ENCODE results near the gene S100A3.
"Not testable (repeated sequence)": the region's sequence is repeated elsewhere in the genome, so short reads cannot be mapped to it uniquely, and the experiment has no call there.

S100A3 gene

DNA sequence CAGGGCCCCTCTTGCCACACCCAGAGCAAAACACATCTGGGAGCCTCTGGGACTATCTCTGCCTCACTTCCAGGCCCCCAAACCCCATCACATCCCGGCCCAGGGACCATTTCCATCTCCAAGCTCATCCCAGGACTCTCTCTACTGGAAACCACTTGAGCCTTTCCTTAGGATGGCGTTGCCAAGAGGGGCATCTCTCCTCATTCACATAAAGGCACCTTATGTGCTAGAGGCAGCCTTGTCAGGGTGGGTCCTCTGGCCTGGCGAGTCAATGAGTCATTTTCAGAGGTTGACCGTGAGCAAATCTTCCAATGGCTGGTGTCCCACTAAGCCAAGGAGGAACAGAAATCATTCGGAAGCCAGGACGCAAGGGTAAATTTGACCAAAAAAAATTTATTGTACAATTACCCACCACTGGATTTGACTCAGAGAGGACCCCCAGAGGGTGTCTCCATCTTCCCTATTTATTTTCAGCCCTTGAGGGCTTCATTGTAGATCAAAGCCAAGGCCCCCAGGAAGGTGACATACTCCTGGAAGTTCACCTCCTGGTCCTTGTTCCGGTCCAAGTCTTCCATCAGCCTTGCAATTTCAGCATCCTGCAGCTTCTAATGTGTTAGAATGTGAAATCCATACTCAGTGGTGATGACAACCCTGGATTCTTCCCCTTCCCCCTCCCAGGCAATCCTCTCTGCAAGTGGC, 14.7 kb downstream of the S100A3 start:
- no peak for FAIRE-seq

- FAIRE-seq = no peak
Measured at GRCh38 chr1:153533689-153534201, 15.3 kb downstream of the S100A3 start.

GRCh38 chr1:153532769-153533599, 16.1 kb downstream of the S100A3 start:
- FAIRE-seq = no peak

GRCh38 chr1:153532181-153532580, 16.9 kb downstream of the S100A3 start:
- no peak for FAIRE-seq

- no peak for FAIRE-seq
Measured at GRCh38 chr1:153531638-153532037, 17.4 kb downstream of the S100A3 start.

GRCh38 chr1:153527683-153528040, 21.4 kb downstream of the S100A3 start:
- no peak for FAIRE-seq

GRCh38 chr1:153527023-153527682, 21.9 kb downstream of the S100A3 start:
- FAIRE-seq = no peak

GRCh38 chr1:153526132-153526543, 22.9 kb downstream of the S100A3 start:
- FAIRE-seq = no peak

- no peak for FAIRE-seq
Measured at GRCh38 chr1:153525088-153525728, 23.9 kb downstream of the S100A3 start.

GRCh38 chr1:153522353-153523048, 26.6 kb downstream of the S100A3 start:
- FAIRE-seq = not testable (repeated sequence)

- FAIRE-seq = not testable (repeated sequence)
Measured at GRCh38 chr1:153521808-153522207, 27.2 kb downstream of the S100A3 start.

DNA sequence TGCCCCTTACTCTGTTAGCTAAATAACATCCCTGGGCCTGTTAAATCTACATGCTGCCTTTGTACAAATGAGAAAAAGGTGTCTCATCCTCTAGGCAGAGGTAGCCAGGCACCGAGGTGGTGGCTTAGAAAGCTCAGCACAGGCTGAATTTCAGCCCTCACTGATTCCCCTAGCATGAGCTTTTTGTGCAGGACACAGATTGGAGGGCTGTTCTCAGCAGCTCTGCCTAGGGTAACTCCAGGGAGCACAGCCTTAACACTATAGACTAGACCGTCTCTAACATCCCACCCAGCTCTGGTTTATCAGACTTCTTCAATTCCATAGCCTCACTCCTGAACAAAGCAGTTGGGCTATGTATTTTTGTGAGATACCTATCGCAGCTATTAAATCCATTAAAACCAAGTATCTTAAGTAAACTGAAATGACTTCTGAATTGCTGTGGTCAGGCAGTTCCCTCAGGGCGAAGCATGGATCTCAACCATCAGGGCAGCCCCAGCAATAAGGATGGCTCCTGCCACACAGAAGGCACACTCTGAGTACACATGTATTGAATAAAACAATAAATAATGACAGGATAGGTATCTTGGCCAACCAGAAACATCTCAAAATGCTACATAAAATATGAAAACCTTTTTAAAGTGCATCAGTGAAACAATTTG, 28.1 kb downstream of the S100A3 start:
- FAIRE-seq = no peak

GRCh38 chr1:153520137-153520691, 28.8 kb downstream of the S100A3 start:
- not testable (repeated sequence) for FAIRE-seq

DNA sequence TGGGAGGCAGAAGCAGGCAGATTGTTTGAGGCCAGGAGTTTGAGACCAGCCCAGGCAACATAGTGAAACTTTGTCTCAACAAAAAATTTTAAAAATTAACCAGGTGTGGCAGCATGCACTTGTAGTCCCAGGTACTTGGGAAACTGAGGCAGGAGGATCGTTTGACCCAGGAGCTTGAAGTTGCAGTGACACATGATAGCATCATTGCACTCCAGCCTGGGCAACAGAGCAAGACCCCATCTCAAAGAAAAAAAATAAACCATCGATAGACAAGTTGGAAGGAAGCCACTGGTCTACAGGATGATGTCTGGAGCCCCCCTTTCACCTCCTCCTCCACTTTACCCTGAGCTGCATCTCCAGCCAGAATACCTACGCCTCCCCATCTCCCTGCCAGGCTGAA, 29.8 kb downstream of the S100A3 start:
- FAIRE-seq = no peak

DNA sequence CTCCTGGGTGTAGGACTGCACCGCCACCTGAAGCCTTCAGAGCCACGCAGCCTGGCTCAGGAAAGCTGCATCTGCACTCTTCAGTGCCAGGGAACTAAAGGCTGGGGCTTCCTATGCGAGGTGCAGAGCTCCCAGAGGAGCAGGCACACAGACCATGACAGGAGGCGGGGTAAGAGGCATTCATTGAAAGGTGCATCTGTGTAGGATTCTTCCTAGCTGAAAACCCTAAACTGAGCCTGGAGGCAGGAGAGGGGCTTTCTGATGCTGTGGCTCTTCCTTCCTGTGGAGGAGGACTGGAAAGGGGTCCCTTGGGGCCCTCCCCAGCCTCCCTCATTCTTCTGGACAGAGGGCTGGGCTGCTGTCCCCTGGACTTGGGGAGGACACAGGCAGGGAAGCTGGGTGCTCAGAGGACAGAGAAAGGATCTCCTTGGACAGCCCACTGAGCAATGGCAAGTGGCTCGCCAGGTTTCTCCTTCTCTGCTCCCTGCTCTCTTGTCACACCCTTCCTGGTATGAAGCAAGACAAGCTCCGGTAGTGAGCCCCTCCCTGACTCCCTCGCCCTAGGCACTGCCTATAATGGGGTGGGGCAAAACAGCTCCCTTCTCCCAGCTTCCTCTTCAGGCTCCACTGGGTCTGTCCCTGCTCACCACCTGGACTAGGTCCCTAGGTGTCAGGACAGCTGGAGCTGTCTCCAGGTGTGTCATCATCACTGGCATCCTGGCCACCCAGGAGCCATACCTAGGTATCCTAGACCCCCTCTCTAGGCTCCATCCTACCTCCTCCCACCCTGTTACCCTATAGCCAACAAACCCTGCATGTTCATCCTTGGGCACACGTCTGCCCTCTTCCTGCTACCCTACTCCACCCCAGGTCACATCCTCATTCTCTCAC, 33.3 kb downstream of the S100A3 start:
- no peak for FAIRE-seq

- FAIRE-seq = no peak
Measured at GRCh38 chr1:153513666-153514065, 35.4 kb downstream of the S100A3 start.

- no peak for FAIRE-seq
Measured at GRCh38 chr1:153513023-153513422, 36.0 kb downstream of the S100A3 start.

DNA sequence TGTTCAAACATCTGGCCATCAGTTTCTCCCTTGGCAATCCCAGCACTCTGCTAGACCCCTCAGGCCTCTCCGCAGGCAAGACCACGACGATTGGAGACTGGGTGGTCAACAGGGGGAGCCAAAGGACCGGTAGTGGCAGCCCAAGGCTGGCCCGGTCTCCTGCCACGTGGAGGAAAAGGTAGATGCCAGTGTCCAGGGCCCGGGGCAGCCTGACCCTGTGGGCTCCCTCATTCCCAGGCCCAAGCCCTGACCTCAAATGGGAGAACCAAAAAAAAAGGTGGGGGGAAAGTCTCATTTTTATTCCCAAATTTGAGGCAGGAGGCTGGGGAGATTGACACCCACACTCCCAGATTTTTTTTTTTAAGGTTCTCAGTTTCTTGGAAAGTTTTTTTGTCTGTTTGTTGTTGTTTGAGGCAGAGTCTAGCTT, 38.1 kb downstream of the S100A3 start:
- FAIRE-seq = no peak

- no peak for FAIRE-seq
Measured at GRCh38 chr1:153509729-153510354, 39.2 kb downstream of the S100A3 start.

- no peak for FAIRE-seq
Measured at GRCh38 chr1:153509036-153509435, 40.0 kb downstream of the S100A3 start.

All from colon (tissue), 2 donors.